HG03469 (cell line): Measurements from ENCODE around the gene MDH1B.
"Not testable (repeated sequence)": the region's sequence is repeated elsewhere in the genome, so short reads cannot be mapped to it uniquely, and the experiment has no call there.

Experiments used
- ATAC-seq: cut with Tn5 transposase; IDR thresholded peaks from one replicate; pipeline ENCODE4 v1.9.1; 2021; ENCODE audit warnings: mild to moderate bottlenecking, moderate library complexity, moderate number of reproducible peaks; ENCODE audit not compliant: unreplicated experiment

The MDH1B gene

DNA sequence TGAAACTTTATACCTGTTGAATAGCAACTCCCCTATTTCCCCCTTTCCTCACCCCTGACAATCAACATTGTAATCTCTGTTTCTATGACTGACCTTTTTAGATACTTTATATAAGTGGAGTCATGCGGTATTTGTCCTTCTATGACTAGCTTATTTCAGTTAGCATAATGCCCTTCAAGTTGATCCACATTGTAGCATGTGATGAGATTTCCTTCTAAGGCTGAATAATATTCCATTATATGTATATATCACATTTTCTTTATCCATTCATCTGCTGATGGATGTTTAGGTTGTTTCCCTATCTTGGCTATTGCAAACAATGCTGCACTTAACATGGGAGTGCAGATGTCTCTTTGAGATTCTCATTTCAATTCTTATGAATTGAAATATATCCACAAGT lies 9.7 kb upstream of the MDH1B start:
- ATAC-seq = no peak

DNA sequence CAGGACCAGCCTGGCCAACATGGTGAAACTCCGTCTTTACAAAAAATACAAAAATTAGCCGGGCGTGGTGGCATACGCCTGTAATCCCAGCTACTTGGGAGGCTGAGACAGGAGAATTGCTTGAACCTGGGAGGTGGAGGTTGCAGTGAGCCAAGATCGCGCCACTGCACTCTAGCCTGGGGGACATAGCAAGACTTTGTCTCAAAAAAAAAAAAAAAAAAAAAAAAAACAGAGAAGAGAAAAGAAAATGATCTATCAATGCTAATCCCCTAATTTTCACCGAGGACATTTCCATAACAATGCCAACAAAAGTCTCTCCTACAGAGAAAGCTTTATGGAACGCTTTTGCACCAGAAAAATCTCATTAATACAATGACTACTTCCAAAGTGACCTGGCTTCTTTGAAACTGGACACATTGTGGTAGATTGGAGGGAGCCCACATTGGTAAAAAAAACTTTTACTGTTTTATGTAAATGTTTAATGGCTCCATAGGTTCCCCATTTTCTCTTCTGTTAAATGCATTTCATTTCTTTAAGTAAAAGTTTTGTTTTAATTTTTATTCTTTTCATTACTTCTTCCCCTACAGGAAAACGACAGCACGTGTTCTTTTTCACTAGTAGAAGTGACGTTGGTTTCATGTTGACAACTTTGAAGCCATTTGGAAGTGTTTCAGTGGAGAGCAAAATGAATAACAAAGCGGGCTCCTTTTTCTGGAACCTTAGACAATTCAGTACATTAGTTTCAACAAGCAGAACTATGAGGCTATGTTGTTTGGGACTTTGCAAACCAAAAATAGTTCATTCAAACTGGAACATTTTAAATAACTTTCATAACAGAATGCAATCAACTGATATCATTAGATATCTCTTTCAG lies 1.2 kb upstream of the MDH1B start:
- no peak for ATAC-seq

DNA sequence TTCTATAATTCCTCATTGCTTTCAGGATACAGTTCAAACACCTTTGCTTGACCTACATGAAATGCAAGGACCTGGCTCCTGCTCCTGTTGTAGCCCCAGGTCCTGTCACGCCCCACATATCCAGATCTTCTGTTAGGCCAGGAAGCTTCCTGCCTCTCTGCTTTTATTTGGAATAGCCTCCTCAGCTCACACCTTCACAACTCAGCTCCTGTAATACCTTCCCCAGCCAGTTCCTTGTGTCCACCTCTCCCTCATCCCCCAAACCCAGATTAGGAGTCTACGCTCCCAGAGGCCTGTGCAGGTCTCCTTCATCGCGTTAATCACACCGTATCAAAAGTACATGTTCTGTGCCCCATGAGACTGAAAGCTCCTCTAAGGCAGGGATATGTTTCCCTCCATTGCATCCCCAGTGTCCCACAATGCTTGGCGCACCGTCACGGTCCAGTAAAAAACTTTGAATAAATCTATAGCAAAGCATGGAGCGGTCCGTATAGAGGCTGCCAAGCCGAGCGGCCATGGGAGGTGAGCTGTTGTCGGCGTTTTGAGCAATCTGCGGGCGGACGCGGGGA lies 371 bp downstream of the MDH1B start:
- no peak for ATAC-seq

DNA sequence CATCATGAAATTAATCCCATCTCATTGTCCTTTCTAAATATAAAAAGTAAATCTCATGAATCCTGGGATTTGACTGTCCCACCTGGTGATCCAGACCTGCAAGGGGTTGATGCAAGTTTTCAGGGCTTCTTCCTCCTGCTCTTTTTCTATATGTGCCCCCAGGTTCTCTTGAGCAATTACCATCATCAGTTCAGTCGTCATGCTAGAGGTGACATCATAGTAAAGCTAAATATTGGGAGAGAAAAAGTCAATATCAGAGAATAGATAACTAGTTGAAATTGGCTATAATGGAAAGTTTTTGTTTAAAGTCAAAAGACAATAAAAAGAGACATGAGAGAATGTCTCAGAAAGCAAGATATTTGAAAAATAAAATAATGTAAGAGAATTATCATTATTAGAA lies 8.3 kb downstream of the MDH1B start:
- no peak for ATAC-seq

DNA sequence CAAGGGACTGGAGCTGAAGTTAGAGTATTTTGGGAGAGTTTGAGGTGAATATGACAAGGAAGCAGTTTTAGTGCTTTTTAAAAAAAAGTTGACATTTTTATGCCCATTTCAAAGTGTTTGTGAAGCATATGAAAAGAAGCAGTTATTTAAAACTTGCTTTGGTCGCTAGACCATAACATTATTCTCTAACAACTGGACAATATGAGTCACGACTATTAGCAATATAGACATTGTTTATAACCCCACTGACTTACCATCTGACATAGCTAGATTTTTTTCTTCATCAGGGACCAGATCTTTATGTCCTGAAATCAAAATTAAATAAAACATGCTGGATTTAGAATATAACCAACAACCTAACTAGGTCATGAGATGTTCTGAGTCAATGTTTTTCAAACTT lies 24.3 kb downstream of the MDH1B start:
- ATAC-seq = no peak

DNA sequence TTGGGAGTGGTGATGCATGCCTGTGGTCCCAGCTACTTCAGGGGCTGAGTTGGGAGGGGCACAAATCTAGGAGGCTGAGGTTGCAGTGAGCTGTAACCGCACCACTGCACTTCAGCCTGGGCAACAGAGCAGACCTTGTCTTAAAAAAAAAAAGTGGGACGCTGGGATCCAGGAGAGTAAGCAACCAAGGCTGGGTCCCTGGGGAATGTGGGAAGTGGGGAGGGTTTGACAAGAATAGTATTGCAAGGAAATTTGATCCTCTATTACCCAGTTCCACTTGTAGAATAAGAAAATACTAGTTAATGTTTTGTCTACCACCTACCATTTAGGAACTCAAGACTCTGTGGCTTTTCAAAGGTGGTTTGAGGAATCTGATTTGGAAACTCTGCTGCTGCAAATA lies 25.9 kb downstream of the MDH1B start:
- ATAC-seq = no peak

DNA sequence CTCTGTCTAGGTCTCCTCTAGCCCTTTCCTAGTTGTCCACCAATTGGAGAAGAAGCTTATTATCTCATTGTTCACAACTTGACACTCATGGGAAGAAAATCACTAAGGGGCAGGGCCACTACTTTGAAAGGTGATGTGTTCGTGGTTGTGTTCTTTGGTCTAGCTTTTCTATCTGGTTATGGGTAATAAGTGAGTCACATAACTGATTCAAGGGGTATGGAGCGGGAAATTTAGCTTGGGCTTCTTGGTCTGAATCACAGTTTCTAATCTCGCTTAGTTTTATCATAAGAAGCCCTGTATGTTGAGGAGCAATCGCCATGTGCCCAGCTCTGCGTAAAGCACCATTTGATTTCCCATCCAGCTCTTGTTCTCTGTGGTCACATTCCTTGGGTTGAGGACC lies 28.2 kb downstream of the MDH1B start:
- no peak for ATAC-seq

DNA sequence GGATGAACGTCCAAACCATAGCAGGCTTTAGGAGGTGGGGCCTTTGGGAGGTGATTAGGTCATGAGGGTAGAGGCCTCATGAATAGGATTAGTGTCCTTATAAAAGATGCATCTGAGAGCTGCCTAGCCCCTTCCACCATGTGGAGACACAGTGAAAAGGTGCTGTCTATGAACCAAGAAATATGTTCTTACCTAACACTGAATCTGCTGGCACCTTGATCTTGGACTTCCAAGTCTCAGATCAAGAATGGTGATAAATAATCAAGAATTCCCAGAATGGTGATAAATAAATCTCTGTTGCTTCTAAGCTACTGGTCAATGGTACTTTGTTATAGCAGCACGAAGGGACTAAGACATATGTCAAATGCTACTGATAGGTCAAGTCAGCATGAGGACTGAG lies 31.8 kb downstream of the MDH1B start:
- no peak for ATAC-seq

DNA sequence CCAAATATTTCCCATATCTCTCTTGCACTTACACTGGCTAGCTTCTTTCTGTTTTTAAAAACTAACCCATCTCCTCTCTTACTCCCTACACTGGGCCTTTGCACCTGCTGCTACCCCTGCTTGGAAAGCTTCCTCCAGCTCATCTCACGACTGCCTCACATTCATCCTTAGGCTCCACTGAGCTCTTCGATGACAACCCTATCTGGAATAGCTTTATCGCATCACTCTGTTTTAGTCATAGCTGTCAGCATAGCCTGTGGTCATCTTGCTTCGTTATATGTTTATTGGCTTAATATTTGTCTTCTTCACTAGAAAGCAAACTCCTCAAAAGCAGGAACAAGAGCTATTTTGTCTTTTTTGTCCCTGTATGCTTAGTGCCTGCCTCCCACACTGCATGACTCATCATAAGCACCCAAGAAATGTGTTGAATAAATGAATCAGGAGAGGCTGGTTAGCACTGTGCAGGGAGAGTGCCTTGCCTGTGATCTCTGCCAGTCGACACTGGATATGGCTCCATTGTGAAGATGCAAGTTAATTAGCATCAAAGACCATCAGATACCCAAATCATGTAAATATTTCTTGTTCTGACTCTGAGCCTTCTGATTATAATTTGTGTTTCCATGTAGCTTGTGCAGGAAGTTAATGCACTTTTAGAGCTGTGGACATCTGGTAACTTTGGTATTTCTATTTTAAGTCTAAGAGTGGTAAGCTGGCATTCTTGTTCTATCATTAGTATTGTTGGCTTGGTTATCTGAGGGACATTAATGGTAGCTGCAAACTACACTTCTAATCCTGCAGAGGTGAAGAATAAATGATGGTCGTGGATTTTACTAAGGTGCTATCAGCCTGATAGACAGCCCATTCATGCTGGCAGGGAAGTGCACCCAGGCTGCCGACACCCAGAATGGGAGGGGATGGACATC lies 36.6 kb downstream of the MDH1B start:
- ATAC-seq = no peak

DNA sequence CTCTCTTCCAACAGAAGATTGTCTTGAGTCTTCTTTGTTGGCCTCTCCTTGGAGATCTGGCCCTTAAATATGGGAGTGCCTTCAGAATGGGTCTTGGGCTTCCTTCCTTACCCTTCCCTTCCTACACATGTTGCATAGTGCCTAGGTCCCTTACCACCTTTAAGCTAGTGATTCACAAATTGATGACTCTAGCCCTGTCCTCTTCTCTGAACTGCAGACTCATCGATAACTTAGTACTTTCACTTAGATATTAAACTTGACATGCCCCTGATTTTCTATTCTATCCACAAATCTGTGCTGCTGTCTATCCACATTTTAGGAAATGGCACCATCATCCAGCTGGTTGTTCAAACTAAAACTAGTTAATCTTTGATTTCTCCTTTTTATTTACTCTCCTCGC lies 37.8 kb downstream of the MDH1B start:
- no peak for ATAC-seq

DNA sequence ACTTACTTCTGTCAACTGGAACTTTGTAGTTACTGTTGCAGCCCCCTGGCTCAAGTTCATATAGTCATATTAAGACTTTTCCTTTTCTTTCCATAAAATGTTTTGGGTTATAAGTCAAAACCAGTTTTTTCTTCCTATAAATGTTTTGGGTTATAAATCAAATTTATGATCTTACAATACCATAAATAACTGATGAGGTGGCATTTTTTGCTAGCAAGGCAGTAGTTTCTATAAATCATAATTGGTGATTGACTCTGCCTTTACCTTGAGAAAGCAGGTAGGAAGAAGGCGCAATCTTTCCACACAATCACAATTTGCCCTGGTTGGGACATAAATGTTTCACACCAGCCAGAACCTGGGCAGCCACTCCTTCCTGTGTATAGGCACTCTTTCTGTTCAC lies 41.8 kb downstream of the MDH1B start:
- ATAC-seq = no peak

DNA sequence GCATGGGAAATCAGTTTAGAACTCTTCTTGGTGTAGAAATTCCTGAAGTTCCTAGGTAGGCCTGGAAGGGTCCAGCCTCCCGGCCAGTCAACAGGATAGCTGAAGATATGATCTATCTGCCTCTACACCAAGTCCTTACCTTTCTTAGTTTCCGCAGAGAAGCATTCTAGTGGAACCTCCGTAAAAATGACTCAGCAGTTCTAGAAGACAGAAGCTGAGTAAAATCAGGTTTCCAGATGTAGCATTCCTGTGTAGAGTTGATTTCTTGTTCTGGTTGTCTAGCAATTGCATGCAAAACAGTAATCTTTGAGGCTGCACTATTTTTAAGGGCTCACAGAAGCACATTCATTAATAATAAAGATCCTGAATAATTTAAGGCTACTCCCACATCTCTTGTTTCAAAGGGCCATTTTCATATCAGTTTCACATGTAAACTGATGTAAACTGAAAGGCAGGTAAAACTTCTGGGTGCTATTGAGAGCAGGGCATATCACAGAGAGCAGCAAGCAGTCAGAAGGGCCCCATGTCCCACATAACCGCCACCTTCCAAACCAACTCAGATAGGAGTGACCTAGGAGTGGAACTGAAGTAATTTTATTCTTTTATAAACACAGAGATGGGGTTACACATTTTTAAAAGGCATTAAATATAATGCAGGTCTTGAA lies 43.7 kb downstream of the MDH1B start:
- peak; percentile 93 for ATAC-seq

DNA sequence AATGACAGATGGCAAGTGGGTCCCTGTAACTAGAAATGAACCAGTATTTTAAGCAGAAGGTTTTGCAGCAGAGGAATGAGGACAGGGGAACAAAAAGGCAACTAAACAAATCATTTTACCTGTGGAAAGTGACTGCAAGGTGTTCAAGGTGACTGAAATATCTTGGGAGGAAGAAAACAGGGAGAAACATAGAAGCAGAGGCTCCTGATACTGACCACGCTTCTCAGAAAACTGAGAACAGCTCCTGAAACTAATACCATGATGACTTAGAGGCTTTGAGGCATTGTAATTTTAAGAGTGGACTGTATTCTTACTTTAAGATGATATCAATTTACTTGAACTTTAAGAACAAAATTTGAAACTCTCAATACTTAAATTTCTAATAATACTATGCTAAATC lies 46.8 kb downstream of the MDH1B start, which contains the start of gene DYTN:
DYTN (minus strand) TSS at position 101 of the 400 bp plus-strand sequence. CDS start 117 bp downstream, outside the sequence.
- ATAC-seq = no peak

DNA sequence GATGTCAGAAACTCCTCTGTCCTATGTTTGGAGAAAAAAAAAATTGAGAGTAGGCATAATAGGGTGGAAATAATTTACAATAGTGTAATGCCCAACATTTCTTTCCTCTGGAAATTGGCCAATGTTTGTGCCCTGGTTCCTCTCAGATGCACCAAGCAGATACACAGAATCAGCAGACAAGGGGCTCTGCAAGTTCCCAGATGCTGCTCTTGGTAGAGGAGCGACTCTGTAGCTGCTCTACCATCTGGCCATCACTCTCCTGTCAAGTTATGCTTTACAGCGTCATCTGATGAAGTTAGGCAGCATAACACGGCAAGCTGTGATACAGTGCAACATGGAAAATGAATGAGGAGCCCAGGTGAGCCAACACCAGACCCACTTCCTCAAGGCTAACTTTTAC lies 48.5 kb downstream of the MDH1B start:
- no peak for ATAC-seq

DNA sequence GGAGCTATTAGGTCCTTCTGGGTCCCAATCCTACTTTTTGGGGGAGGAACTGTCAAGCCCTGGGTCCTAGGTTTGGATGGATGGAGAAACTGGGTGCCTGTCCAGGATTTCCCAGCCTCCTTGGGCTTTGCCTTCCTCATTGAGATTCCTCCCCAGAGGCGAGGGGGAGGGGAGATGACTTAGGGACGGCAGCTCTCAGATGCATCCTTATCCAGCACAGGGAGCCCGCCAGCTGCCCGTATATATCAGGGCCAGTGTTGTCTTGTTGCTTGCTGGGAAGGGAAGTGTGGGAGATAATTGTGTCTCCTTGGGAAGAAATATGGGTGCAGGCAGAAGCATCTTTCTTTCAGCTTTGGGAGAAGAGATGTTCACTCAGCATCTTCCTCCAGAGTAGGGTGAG lies 49.9 kb downstream of the MDH1B start:
- ATAC-seq = not testable (repeated sequence)

DNA sequence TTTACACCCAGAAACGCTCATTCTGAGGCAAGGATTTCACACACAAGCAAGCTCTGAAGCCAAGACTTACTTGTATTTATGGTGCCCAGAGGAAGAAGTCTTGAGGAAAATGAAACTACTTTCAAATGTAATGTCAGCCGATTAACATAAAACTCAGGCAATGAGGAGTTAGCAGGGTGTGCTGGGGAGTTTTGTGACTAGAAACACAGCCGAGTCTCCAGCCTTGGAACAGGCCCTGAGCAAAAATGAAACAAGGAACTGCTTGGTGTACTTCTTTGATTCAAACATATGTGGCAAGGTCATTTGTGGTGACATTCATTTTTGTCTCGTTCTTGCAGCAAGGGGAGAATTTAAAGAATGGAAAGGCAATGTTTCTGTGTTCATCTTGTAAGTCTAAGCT lies 51.4 kb downstream of the MDH1B start:
- peak; percentile 51 for ATAC-seq

DNA sequence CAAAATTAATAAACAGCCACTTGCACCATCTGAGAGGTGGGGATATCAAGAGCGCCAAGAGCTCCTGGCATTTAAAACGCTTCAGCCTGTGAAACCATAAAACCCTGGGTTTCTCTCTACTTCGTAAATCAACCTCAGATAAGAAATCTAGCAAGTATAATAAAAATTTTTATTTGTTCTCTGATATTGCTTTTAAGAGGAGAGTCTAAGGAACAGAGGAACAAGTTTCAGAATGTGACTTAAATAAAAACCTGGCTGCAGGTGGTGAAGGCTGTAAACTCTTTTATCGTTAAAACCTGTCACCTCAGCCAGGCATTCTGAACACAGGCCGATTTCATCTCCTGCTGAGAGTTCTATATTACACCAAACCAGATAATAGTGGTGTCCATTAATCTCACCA lies 56.8 kb downstream of the MDH1B start:
- ATAC-seq = no peak

DNA sequence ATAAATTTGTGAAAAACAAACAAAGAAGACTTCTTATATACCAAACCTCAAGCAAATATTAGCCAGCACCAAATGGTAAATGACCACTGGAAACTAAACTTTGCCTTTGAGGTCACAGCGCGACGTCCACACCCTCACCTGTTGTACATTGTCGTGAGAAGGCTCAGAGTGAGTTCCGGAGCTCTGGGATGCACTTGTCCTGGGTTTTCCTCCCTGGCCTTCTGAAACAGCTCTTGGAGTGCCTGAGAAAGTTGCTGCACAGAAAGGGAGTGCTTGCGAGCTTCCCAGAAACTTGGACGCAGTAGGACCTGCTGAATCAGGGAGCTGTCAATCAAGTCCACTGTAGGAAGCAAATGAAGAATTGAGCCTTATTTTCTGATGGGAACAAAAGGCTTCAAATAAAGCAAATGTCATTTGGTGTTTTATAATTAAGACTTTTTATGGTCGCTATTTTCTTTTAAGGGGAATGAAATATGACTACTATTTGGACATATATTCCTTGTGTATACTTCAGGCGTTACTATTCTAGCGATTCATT lies 57.9 kb downstream of the MDH1B start:
- ATAC-seq = no peak

DNA sequence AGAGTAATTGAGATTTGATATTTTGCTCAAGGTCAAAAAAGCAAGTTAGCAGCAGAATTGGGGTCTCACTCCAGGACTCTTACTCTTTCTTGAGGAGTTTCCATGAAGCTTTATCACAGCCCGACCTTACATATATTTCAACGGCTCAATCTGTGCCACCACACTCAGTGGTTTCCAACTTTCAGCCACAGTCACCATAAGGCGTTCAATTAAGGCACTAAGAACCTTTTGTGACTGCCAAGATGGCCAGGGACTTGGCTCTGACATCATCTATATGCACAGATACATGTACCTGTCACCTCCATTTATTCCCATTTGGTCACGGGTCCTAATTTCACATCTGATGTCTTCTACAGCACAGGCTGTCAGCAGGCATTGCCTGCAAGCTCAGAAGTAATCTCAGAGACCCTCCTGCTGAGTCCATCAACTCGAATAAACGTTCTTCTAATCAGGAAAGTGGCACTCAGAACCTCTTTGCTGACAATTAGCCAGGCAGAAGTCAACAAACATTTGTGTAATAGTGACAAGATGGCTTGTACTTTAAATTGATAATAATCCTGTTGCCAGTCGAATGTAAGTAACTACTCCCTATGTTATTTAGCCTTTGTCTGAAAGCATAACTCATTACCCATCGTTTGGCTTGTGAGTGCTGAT lies 63.0 kb downstream of the MDH1B start:
- ATAC-seq = no peak

DNA sequence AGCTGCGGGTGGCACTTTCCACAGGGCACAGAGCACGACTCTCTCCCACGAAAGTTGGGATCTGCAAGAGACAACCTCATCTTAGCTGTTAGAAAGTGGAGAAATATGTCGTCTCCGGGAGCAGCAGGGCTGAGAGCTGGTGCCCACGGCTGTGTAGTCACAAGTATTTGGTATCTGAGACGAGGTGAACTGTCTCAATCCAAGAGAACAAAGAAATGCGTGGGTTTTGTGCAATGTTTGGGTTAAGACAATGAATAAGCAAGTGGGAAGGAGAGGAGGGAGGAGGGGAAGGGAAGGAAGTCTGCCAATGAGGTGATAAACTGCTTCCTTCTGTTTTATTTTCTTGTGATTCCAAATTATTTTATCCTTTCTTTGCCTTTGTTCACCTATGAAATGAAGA lies 65.0 kb downstream of the MDH1B start:
- no peak for ATAC-seq
